ENCODE measurements around the gene ARL4C.

Gene ARL4C

GRCh38 chr2:234518986-234519642 is 22.2 kb upstream of the ARL4C start:
- POLR2A ChIA-PET: no interaction called here
- Histone ChIP-seq H3K27ac (ENCODE audit: extremely low read depth, low read depth, low read length) (no peak overlapping the region), H3K9me3 (ENCODE audit: control insufficient read depth, insufficient read depth, low read depth, low read length) (no peaks in the 10 kb centered on the region), H3K4me3 (ENCODE audit: low read depth, low read length) (no peak overlapping the region), H3K4me1 (ENCODE audit: control insufficient read depth, insufficient read depth, low read length) (no peaks in the 10 kb centered on the region), H3K36me3 (ENCODE audit: control insufficient read depth in 2 of 2, insufficient read depth in 1 of 2, low read length in 2 of 2) (no peaks in the 10 kb centered on the region)
- TF ChIP-seq ZNF37A (tag by site-specific recombination; IDR thresholded peaks at IDR 0.05): no peak
- TF ChIP-seq ZBTB21 (tag by site-specific recombination; IDR thresholded peaks at IDR 0.05): no peak
- TF ChIP-seq ZNF223 (tag by site-specific recombination; IDR thresholded peaks at IDR 0.05): no peak
- TF ChIP-seq ZNF398 (tag by site-specific recombination; IDR thresholded peaks at IDR 0.05): no peak
- no peak for TF ChIP-seq ZNF341 (tag by site-specific recombination; IDR thresholded peaks at IDR 0.05; ENCODE audit: low read depth)
- no peak for TF ChIP-seq GLI2 (tag by site-specific recombination; IDR thresholded peaks at IDR 0.05; ENCODE audit: borderline replicate concordance, low read depth)
- no peak for TF ChIP-seq ZXDB (tag by site-specific recombination; IDR thresholded peaks at IDR 0.05)
- TF ChIP-seq ELK4 (IDR thresholded peaks at IDR 0.05; ENCODE audit: borderline replicate concordance, low read depth, low read length): no peak
- no peak for TF ChIP-seq ZSCAN30 (tag by site-specific recombination; IDR thresholded peaks at IDR 0.05)
- no peak for TF ChIP-seq ZNF302 (tag by site-specific recombination; IDR thresholded peaks at IDR 0.05; ENCODE audit: low read depth)
- TF ChIP-seq KLF16 (tag by site-specific recombination; IDR thresholded peaks at IDR 0.05): no peak
- no peak for TF ChIP-seq SALL2 (tag by site-specific recombination; IDR thresholded peaks at IDR 0.05; ENCODE audit: borderline replicate concordance)
- no peak for TF ChIP-seq ZNF513 (tag by site-specific recombination; IDR thresholded peaks at IDR 0.05)
- TF ChIP-seq ZNF571 (tag by site-specific recombination; IDR thresholded peaks at IDR 0.05): no peak
- TF ChIP-seq ZNF645 (tag by site-specific recombination; IDR thresholded peaks at IDR 0.05): no peak
- no peak for TF ChIP-seq INSM2 (tag by site-specific recombination; IDR thresholded peaks at IDR 0.05)
- CTCF ChIA-PET: no interaction called here

GRCh38 chr2:234517971-234518370 is 21.1 kb upstream of the ARL4C start:
- CTCF ChIA-PET: no interaction called here
- H3K4me1 ChIP-seq (ENCODE audit: control insufficient read depth, insufficient read depth, low read length): no peaks in the 10 kb centered on the region; the same call in 1 of the 2 replicates
- no peaks in the 10 kb centered on the region for H3K9me3 ChIP-seq (ENCODE audit: control insufficient read depth, insufficient read depth, low read depth, low read length)
- POLR2A ChIA-PET: no interaction called here
- H3K27ac ChIP-seq (ENCODE audit: extremely low read depth, low read depth, low read length): no peak overlapping the region
- H3K4me3 ChIP-seq (ENCODE audit: low read depth, low read length): no peak overlapping the region
- H3K36me3 ChIP-seq (ENCODE audit: control insufficient read depth in 2 of 2, insufficient read depth in 1 of 2, low read length in 2 of 2): no peaks in the 10 kb centered on the region
- TF ChIP-seq ZNF555 (tag by site-specific recombination; conservative IDR thresholded peaks at IDR 0.05): no peak
- no peak for TF ChIP-seq ZNF670 (tag by site-specific recombination; IDR thresholded peaks at IDR 0.05; ENCODE audit: low read depth)
- no peak for TF ChIP-seq SP7 (tag by site-specific recombination; IDR thresholded peaks at IDR 0.05)
- no peak for TF ChIP-seq ZNF18 (tag by site-specific recombination; IDR thresholded peaks at IDR 0.05)
- TF ChIP-seq ZNF121 (tag by site-specific recombination; IDR thresholded peaks at IDR 0.05): no peak
- no peak for TF ChIP-seq SETDB1 (IDR thresholded peaks at IDR 0.05; ENCODE audit: insufficient read length, low read length)
- TF ChIP-seq ZNF701 (tag by site-specific recombination; IDR thresholded peaks at IDR 0.05): no peak
- no peak for TF ChIP-seq KLF1 (tag by site-specific recombination; IDR thresholded peaks at IDR 0.05)
- no peak for TF ChIP-seq RBAK (tag by site-specific recombination; IDR thresholded peaks at IDR 0.05)
